B cell (primary cell): ENCODE measurements around the gene PCDHGC3. TPM values are rescaled to one million over a fixed set of nuclear protein-coding genes. Genes with fewer than 3 reads are reported as not detected.
A peak's percentile ranks its signal among the peaks of the same experiment; 100 is the strongest.

ENCODE experiments used
- ATAC-seq: fragments of 200-7000 bp; cut with Tn5 transposase; one replicate; pipeline ENCODE4 v1.10.0; 2021; ENCODE audit warnings: low read depth, mild to moderate bottlenecking, moderate number of reproducible peaks, moderate library complexity
- CTCF ChIA-PET: fragments of 350-600 bp; sonication (Branson Sonifier 250); formaldehyde crosslinking; loops from one replicate; lab custom pipeline; 2021; ENCODE audit warnings: antibody characterized with exemption, inconsistent platforms; lab: Charles Lee
- POLR2A ChIA-PET: fragments of 350-600 bp; sonication (Branson Sonifier 250); formaldehyde crosslinking; loops from one replicate; lab custom pipeline; 2021; ENCODE audit warnings: antibody characterized with exemption; lab: Charles Lee
- DNase-seq: peaks from one replicate; pipeline ENCODE4 v3.0.0; 2013
- H2AFZ ChIP-seq: 2 replicates; pipeline ENCODE4 v1.6.1; 2012; ENCODE audit warnings: mild to moderate bottlenecking, low read depth, low read length; ENCODE audit not compliant: insufficient read depth, poor library complexity, severe bottlenecking
- H3K27ac ChIP-seq, 2 donors: 1 replicate in 1 of 2; 2 replicates in 1 of 2; pipeline ENCODE4 v1.5.1; 2012 to 2013; ENCODE audit warnings: low read length in 2 of 2, mild to moderate bottlenecking in 2 of 2, moderate library complexity in 1 of 2
- H3K27me3 ChIP-seq, 4 experiments: fragments of 200-600 bp in 1 of 4; sonication (generic) in 1 of 4; replicated peaks in 1 of 4; 1 replicate in 2 of 4; 2 replicates in 2 of 4; pipeline versions ENCODE4 v1.6.1 to v1.7.0; 2013 to 2016; ENCODE audit warnings: low read length in 3 of 4, mild to moderate bottlenecking in 2 of 4, mixed read lengths in 1 of 4, moderate library complexity in 1 of 4; ENCODE audit not compliant: insufficient read depth in 4 of 4, control insufficient read depth in 3 of 4; ENCODE audit errors: control extremely low read depth in 1 of 4
- H3K36me3 ChIP-seq, 2 experiments: replicated peaks in 1 of 2; 1 replicate in 1 of 2; 2 replicates in 1 of 2; pipeline versions ENCODE4 v1.6.1 to v1.7.1; 2013; ENCODE audit warnings: low read length in 1 of 2; ENCODE audit not compliant: insufficient read depth in 2 of 2, control insufficient read depth in 1 of 2; ENCODE audit errors: control extremely low read depth in 1 of 2, extremely low read depth in 1 of 2
- H3K4me1 ChIP-seq, 2 donors: fragments of 200-600 bp in 1 of 2; sonication (generic) in 1 of 2; 1 replicate in 1 of 2; 2 replicates in 1 of 2; pipeline versions ENCODE4 v1.5.1 to v1.6.1; 2013 to 2017; ENCODE audit warnings: low read length in 2 of 2; ENCODE audit not compliant: control insufficient read depth in 2 of 2, insufficient read depth in 2 of 2
- H3K4me2 ChIP-seq: replicated peaks from 2 replicates; pipeline ENCODE3; 2012; ENCODE audit warnings: mild to moderate bottlenecking, low read depth, low read length; ENCODE audit not compliant: poor library complexity, severe bottlenecking
- H3K4me3 ChIP-seq, 5 experiments: fragments of 200-600 bp in 1 of 5; sonication (generic) in 1 of 5; 1 replicate in 3 of 5; 2 replicates in 2 of 5; pipeline versions ENCODE4 v1.5.1 to v1.7.0; 2011 to 2016; ENCODE audit warnings: low read length in 4 of 5, mild to moderate bottlenecking in 4 of 5, low read depth in 2 of 5, control low read depth in 1 of 5, moderate library complexity in 1 of 5; ENCODE audit not compliant: insufficient read depth in 1 of 5; ENCODE audit errors: control extremely low read depth in 1 of 5, extremely low read depth in 1 of 5
- H3K79me2 ChIP-seq: fragments of 200-600 bp; sonication (generic); one replicate; pipeline ENCODE4 v1.6.0; 2016; ENCODE audit warnings: low read length; ENCODE audit not compliant: control insufficient read depth, insufficient read depth
- H3K9ac ChIP-seq: fragments of 200-600 bp; sonication (generic); 2 replicates; pipeline ENCODE4 v1.6.1; 2017; ENCODE audit warnings: mild to moderate bottlenecking, low read length, moderate library complexity
- H3K9me3 ChIP-seq, 3 donors: one replicate each; pipeline versions ENCODE4 v1.6.1 to v1.7.1; 2013; ENCODE audit warnings: low read length in 2 of 3; ENCODE audit not compliant: control insufficient read depth in 2 of 3, insufficient read depth in 1 of 3; ENCODE audit errors: control extremely low read depth in 1 of 3
- H4K20me1 ChIP-seq: 2 replicates; pipeline ENCODE4 v1.6.0; 2012; ENCODE audit warnings: mild to moderate bottlenecking, low read length; ENCODE audit not compliant: insufficient read depth, control insufficient read depth, poor library complexity, severe bottlenecking
- H3K27ac Mint-ChIP-seq: one replicate; pipeline ENCODE4 v1.8.0; 2021; ENCODE audit warnings: mixed read lengths
- H3K27me3 Mint-ChIP-seq: one replicate; pipeline ENCODE4 v1.8.0; 2021; ENCODE audit warnings: mixed read lengths
- H3K4me1 Mint-ChIP-seq: one replicate; pipeline ENCODE4 v1.8.0; 2021; ENCODE audit warnings: mixed read lengths
- H3K4me3 Mint-ChIP-seq: one replicate; pipeline ENCODE4 v1.8.0; 2021; ENCODE audit warnings: mixed read lengths
- H3K9me3 Mint-ChIP-seq: one replicate; pipeline ENCODE4 v1.8.0; 2022; ENCODE audit warnings: mixed read lengths; ENCODE audit not compliant: insufficient read depth
- EZH2 ChIP-seq: IDR thresholded peaks from 2 replicates; pipeline ENCODE4 v1.6.1; 2012; ENCODE audit warnings: borderline replicate concordance, low read depth, mild to moderate bottlenecking, moderate library complexity, low read length; ENCODE audit not compliant: insufficient read depth, poor library complexity, severe bottlenecking
- WGBS: methylation state at CpG from one replicate; pipeline ENCODE4 v1.1.5; 2013; ENCODE audit warnings: missing lambda C conversion rate; ENCODE audit not compliant: insufficient coverage; 5-methylcytosine and 5-hydroxymethylcytosine counted together
- intact Hi-C: fragments of 100-400 bp; cut with micrococcal nuclease; formaldehyde crosslinking; loops from one replicate; pipeline ENCODE4 v1.10.0; 2022
- polyA plus RNA-seq: library from polyadenylated mRNA; depleted of rRNA; stranded (reverse); fragments of >200 nt; gene quantifications from 2 replicates; pipeline ENCODE4 v1.2.3, GENCODE V29; 2012
- total RNA-seq, 2 donors: library from RNA; stranded (reverse); fragments of 120-200 nt in 1 of 2; gene quantifications; 1 replicate in 1 of 2; 2 replicates in 1 of 2; pipeline versions ENCODE4 v1.2.3 to v1.2.4, GENCODE V29; 2013 to 2022
- TF ChIP-seq, protein P1 (sequence below): fragments of 200-600 bp; IDR thresholded peaks from one replicate; pipeline ENCODE4 v1.8.0; 2022; ENCODE audit warnings: antibody characterized with exemption, mild to moderate bottlenecking

The PCDHGC3 gene
- total and polyA plus RNA-seq, 2 donors (not counting 1 experiment from before 2014, with no cell fraction given), result 0.88 to 2.0 TPM

DNA sequence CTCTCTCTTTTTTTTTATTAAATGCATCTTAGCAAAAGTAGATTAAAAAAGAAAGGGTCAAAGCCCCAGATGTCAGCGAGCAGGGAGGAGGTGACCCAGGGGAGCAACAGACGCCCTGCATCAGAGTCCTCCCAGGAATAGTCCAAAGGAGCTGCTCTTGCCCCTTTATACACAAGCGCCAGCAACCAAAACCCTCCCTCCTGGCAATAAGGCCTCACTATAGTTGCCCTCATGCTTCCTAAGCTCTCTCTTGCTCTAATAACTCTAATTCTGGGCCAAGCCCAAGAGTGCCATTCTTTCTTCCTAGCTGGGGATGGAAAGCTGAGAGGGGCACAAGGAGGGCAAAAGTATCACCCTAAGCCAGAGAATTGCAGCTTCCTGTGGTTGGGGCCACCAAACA lies 39.4 kb downstream of the PCDHGC3 start:
- intact Hi-C loops, result no loop called here
- Histone ChIP-seq H3K36me3 (peaks cover 0 to 54% of the 10 kb centered on the region in 2 experiments), H3K9ac (no peak overlapping the region), H3K27ac (peak overlapping the region in 1 of 2 donors; percentile 23), H3K9me3 (peaks cover 0 to 13% (median 0%) of the 10 kb centered on the region in 3 donors), H2AFZ (no peak overlapping the region), H3K4me2 (no peak overlapping the region), H3K4me3 (no peak overlapping the region), H3K4me1 (peaks cover 37 to 63% of the 10 kb centered on the region in 2 donors), H4K20me1 (peaks cover 10% of the 10 kb centered on the region), H3K79me2 (no peaks in the 10 kb centered on the region), H3K27me3 (no peaks in the 10 kb centered on the region)
- ChIA-PET CTCF (interaction anchor here (0.7 to 12.8 kb wide), 10 partner anchors 10 to 195 kb away, joined by 3 to 176 read pairs (median 4); partner anchors contain the start of genes PCDHGA11, PCDHGB7, PCDHGC3 and TAF7), POLR2A (no interaction called here)
- ATAC-seq, result no peak
- H3K27ac Mint-ChIP-seq, result no peak overlapping the region
- TF ChIP-seq EZH2, result no peak
- TF ChIP-seq, protein P1, sequence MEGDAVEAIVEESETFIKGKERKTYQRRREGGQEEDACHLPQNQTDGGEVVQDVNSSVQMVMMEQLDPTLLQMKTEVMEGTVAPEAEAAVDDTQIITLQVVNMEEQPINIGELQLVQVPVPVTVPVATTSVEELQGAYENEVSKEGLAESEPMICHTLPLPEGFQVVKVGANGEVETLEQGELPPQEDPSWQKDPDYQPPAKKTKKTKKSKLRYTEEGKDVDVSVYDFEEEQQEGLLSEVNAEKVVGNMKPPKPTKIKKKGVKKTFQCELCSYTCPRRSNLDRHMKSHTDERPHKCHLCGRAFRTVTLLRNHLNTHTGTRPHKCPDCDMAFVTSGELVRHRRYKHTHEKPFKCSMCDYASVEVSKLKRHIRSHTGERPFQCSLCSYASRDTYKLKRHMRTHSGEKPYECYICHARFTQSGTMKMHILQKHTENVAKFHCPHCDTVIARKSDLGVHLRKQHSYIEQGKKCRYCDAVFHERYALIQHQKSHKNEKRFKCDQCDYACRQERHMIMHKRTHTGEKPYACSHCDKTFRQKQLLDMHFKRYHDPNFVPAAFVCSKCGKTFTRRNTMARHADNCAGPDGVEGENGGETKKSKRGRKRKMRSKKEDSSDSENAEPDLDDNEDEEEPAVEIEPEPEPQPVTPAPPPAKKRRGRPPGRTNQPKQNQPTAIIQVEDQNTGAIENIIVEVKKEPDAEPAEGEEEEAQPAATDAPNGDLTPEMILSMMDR, result no peak
- peaks cover 58% of the 10 kb centered on the region for H3K4me1 Mint-ChIP-seq
- peak overlapping the region; percentile 45 for H3K4me3 Mint-ChIP-seq
- no peak for DNase-seq
- H3K27me3 Mint-ChIP-seq, result no peaks in the 10 kb centered on the region
- 60% methylated on average over 2 of the region's 3 CpGs for WGBS
- H3K9me3 Mint-ChIP-seq, result peaks cover 3% of the 10 kb centered on the region

DNA sequence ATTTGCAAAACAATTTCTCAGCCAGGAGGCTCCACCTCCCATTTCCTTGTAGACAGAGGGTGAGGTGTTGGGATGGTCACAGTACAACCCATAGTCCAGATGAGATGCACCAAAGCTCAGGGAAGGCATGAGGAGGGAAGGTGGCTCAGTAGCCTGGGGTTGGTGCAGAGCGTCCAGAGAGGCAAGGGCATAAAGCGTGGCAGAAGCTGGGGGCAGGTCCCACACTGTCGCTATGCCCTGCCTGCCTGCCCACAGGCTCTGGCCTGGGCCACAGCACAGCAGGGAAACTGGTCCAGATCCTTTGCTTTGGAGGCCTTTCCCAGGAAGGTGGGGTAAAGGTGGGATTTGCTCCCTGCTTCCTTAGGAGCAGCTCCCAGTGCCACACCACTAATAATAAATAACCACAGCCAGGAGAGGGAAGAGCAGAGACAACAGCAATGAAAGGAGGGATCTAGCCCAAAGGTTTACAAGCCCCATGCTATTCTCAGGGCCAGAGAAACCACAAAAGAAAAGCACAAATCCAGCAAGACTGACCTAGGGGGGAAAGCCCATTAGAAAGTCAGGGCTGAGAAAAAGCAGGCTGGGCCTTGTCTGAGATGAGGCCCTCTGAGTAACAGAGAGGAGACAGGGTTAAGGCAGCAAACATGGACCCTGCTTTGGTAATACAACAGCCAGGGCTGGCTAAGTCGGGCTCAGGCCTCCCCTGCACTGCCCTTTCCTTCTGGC lies 40.3 kb downstream of the PCDHGC3 start:
- intact Hi-C loops, result no loop called here
- POLR2A ChIA-PET, result no interaction called here
- Mint-ChIP-seq H3K9me3 (peaks cover 3% of the 10 kb centered on the region), H3K27me3 (no peaks in the 10 kb centered on the region), H3K27ac (peak overlapping the region; percentile 8), H3K4me1 (peaks cover 48% of the 10 kb centered on the region), H3K4me3 (no peak overlapping the region)
- Histone ChIP-seq H3K4me1 (peaks cover 32 to 53% of the 10 kb centered on the region in 2 donors), H2AFZ (no peak overlapping the region), H3K36me3 (peaks cover 0 to 62% of the 10 kb centered on the region in 2 experiments), H3K27ac (no peak overlapping the region), H4K20me1 (peaks cover 10% of the 10 kb centered on the region), H3K79me2 (no peaks in the 10 kb centered on the region), H3K4me3 (no peak overlapping the region), H3K4me2 (no peak overlapping the region), H3K9ac (no peak overlapping the region), H3K9me3 (peaks cover 0 to 9% (median 0%) of the 10 kb centered on the region in 3 donors), H3K27me3 (no peaks in the 10 kb centered on the region)
- DNase-seq (no peak), ATAC-seq (no peak)
- WGBS, result 96% methylated on average over 3 of the region's 4 CpGs
- CTCF ChIA-PET, result interaction anchor here (0.9 to 12.8 kb wide), 4 partner anchors 9 to 99 kb away, joined by 3 to 176 read pairs (median 20); partner anchors contain the start of genes PCDHGB7 and PCDHGC3
- TF ChIP-seq EZH2, result no peak
- TF ChIP-seq, protein P1, result no peak
